HepG2 (cell line): ENCODE results near the gene ADRM1. TPM values are rescaled to one million over a fixed set of nuclear protein-coding genes. Genes with fewer than 3 reads are reported as not detected.

ENCODE experiments used
- MAFG ChIP-seq: sonication (generic); formaldehyde crosslinking; IDR thresholded peaks from 2 replicates; pipeline ENCODE4 v1.5.1; 2020; ENCODE audit warnings: mild to moderate bottlenecking, missing genetic modification reagents
- PHF8 ChIP-seq: sonication (generic); formaldehyde crosslinking; IDR thresholded peaks from 2 replicates; pipeline ENCODE4 v1.5.0; 2020; ENCODE audit warnings: missing genetic modification reagents
- SIN3A ChIP-seq: IDR thresholded peaks from 2 replicates; pipeline ENCODE4 v1.6.1; 2011; ENCODE audit warnings: low read depth, mild to moderate bottlenecking, control low read depth, low read length, borderline replicate concordance
- SRY ChIP-seq: sonication (generic); formaldehyde crosslinking; IDR thresholded peaks from 2 replicates; pipeline ENCODE4 v1.8.0; 2022; ENCODE audit warnings: mild to moderate bottlenecking, missing genetic modification reagents
- TBX2 ChIP-seq: sonication (generic); formaldehyde crosslinking; IDR thresholded peaks from 2 replicates; pipeline ENCODE4 v1.5.0; 2020; ENCODE audit warnings: missing genetic modification reagents, mild to moderate bottlenecking, borderline replicate concordance
- ZFAT ChIP-seq: sonication (generic); formaldehyde crosslinking; conservative IDR thresholded peaks from 2 replicates; pipeline ENCODE4 v1.8.1; 2023; ENCODE audit warnings: missing genetic modification reagents, inconsistent platforms
- ZNF772 ChIP-seq: sonication (generic); formaldehyde crosslinking; IDR thresholded peaks from 2 replicates; pipeline ENCODE4 v1.5.0; 2020; ENCODE audit warnings: mild to moderate bottlenecking, missing genetic modification reagents
- polyA plus RNA-seq, 8 experiments: library from polyadenylated mRNA; depleted of rRNA in 3 of 8; stranded (reverse) in 7 of 8; unstranded in 1 of 8; fragments of >200 nt; fragmentation: Illumina TruSeq in 4 of 8; extraction: Trizol in 4 of 8; gene quantifications; 2 replicates each; pipeline versions ENCODE4 v1.2.1 to v1.2.3, GENCODE V29; 2011 to 2016; ENCODE audit warnings: low read depth in 4 of 8, missing spikeins in 1 of 8, mixed read lengths in 1 of 8; ENCODE audit not compliant: insufficient read depth in 1 of 8
- total RNA-seq, 5 experiments: library from RNA; depleted of rRNA; stranded (reverse); fragments of >200 nt; fragmentation: Illumina TruSeq; extraction: Trizol; gene quantifications; 2 replicates each; pipeline ENCODE4 v1.2.3, GENCODE V29; 2016; ENCODE audit warnings: low read depth in 1 of 5
- TF ChIP-seq, protein P1 (sequence below): sonication (generic); formaldehyde crosslinking; conservative IDR thresholded peaks from 2 replicates; pipeline ENCODE4 v1.8.0; 2022; ENCODE audit warnings: low read depth, missing genetic modification reagents
- TF ChIP-seq, protein P2 (sequence below): sonication (generic); IDR thresholded peaks from 2 replicates; pipeline ENCODE4 v1.6.1; 2016; ENCODE audit warnings: low read depth, borderline replicate concordance
- TF ChIP-seq, protein P3 (sequence below): IDR thresholded peaks from 2 replicates; pipeline ENCODE4 v1.4.0; 2020; ENCODE audit warnings: mild to moderate bottlenecking, missing genetic modification reagents
- TF ChIP-seq, protein P4 (sequence below): sonication (generic); formaldehyde crosslinking; IDR thresholded peaks from 2 replicates; pipeline ENCODE4 v1.9.0; 2021; ENCODE audit warnings: missing genetic modification reagents, mild to moderate bottlenecking, borderline replicate concordance
- TF ChIP-seq, protein P5 (sequence below), 2 experiments: sonication (generic) in 1 of 2; formaldehyde crosslinking in 1 of 2; IDR thresholded peaks; 2 replicates each; pipeline versions ENCODE4 v1.6.1 to v1.9.0; 2014 to 2022; ENCODE audit warnings: antibody characterized with exemption in 1 of 2, borderline replicate concordance in 1 of 2, inconsistent platforms in 1 of 2, low read depth in 1 of 2, missing genetic modification reagents in 1 of 2

Gene ADRM1
- total and polyA plus RNA-seq, 2 of the 13 experiments (the other 11 are each of a cell fraction or from before 2014, with no cell fraction given) = 92.9 to 154 TPM

DNA sequence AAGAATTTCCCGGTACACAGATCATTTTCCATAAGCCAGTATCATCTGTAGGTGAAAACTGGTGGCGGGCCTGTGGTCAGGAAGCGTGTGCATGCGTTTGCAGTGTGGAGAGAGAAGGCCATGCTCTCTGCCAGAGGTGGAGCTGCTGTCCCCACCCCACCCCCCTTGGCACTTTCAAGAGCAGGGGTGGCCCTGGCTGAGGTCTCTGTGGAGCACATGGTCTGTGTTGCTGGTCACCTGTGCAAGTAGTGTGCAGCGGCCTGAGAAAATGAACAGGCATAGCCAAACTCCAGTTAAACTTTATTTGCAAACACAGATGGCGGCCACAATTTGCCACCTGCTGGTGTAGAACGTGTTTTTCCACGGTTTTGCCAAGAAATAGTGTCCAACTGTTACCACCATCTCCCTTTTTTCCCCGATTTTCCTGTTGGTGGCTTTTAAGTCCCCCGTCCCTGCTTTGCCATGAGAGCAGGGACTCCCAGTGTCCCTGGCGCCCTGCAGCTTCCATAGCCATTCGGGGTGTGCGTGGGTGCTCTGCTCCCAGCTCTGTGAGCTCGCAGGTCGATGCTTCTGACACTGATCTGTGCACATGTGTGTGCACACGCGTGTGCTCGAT is 2.5 kb downstream of the ADRM1 start (continued):
- TF ChIP-seq, protein P1, sequence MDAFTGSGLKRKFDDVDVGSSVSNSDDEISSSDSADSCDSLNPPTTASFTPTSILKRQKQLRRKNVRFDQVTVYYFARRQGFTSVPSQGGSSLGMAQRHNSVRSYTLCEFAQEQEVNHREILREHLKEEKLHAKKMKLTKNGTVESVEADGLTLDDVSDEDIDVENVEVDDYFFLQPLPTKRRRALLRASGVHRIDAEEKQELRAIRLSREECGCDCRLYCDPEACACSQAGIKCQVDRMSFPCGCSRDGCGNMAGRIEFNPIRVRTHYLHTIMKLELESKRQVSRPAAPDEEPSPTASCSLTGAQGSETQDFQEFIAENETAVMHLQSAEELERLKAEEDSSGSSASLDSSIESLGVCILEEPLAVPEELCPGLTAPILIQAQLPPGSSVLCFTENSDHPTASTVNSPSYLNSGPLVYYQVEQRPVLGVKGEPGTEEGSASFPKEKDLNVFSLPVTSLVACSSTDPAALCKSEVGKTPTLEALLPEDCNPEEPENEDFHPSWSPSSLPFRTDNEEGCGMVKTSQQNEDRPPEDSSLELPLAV (CRISPR knock-in tag) = no peak
- TF ChIP-seq SIN3A (peak; percentile 56; the same call in 1 of the 2 replicates), TBX2 (CRISPR knock-in tag) (peak; percentile 25; the same call in 1 of the 2 replicates), ZFAT (CRISPR knock-in tag) (no peak), PHF8 (CRISPR knock-in tag) (peak; percentile 30; the same call in 1 of the 2 replicates), SRY (CRISPR knock-in tag) (no peak), ZNF772 (CRISPR knock-in tag) (no peak), MAFG (0 out of 2 replicates have a peak, but pooled peaks have one; percentile 16)
- TF ChIP-seq, protein P2, sequence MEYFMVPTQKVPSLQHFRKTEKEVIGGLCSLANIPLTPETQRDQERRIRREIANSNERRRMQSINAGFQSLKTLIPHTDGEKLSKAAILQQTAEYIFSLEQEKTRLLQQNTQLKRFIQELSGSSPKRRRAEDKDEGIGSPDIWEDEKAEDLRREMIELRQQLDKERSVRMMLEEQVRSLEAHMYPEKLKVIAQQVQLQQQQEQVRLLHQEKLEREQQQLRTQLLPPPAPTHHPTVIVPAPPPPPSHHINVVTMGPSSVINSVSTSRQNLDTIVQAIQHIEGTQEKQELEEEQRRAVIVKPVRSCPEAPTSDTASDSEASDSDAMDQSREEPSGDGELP = peak; percentile 37; the same call in 1 of the 2 replicates
- TF ChIP-seq, protein P3, sequence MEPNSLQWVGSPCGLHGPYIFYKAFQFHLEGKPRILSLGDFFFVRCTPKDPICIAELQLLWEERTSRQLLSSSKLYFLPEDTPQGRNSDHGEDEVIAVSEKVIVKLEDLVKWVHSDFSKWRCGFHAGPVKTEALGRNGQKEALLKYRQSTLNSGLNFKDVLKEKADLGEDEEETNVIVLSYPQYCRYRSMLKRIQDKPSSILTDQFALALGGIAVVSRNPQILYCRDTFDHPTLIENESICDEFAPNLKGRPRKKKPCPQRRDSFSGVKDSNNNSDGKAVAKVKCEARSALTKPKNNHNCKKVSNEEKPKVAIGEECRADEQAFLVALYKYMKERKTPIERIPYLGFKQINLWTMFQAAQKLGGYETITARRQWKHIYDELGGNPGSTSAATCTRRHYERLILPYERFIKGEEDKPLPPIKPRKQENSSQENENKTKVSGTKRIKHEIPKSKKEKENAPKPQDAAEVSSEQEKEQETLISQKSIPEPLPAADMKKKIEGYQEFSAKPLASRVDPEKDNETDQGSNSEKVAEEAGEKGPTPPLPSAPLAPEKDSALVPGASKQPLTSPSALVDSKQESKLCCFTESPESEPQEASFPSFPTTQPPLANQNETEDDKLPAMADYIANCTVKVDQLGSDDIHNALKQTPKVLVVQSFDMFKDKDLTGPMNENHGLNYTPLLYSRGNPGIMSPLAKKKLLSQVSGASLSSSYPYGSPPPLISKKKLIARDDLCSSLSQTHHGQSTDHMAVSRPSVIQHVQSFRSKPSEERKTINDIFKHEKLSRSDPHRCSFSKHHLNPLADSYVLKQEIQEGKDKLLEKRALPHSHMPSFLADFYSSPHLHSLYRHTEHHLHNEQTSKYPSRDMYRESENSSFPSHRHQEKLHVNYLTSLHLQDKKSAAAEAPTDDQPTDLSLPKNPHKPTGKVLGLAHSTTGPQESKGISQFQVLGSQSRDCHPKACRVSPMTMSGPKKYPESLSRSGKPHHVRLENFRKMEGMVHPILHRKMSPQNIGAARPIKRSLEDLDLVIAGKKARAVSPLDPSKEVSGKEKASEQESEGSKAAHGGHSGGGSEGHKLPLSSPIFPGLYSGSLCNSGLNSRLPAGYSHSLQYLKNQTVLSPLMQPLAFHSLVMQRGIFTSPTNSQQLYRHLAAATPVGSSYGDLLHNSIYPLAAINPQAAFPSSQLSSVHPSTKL (CRISPR knock-in tag) = peak; percentile 25; the same call in 1 of the 2 replicates
- TF ChIP-seq, protein P4, sequence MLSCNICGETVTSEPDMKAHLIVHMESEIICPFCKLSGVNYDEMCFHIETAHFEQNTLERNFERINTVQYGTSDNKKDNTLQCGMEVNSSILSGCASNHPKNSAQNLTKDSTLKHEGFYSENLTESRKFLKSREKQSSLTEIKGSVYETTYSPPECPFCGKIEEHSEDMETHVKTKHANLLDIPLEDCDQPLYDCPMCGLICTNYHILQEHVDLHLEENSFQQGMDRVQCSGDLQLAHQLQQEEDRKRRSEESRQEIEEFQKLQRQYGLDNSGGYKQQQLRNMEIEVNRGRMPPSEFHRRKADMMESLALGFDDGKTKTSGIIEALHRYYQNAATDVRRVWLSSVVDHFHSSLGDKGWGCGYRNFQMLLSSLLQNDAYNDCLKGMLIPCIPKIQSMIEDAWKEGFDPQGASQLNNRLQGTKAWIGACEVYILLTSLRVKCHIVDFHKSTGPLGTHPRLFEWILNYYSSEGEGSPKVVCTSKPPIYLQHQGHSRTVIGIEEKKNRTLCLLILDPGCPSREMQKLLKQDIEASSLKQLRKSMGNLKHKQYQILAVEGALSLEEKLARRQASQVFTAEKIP (CRISPR knock-in tag) = no peak
- TF ChIP-seq, protein P5, sequence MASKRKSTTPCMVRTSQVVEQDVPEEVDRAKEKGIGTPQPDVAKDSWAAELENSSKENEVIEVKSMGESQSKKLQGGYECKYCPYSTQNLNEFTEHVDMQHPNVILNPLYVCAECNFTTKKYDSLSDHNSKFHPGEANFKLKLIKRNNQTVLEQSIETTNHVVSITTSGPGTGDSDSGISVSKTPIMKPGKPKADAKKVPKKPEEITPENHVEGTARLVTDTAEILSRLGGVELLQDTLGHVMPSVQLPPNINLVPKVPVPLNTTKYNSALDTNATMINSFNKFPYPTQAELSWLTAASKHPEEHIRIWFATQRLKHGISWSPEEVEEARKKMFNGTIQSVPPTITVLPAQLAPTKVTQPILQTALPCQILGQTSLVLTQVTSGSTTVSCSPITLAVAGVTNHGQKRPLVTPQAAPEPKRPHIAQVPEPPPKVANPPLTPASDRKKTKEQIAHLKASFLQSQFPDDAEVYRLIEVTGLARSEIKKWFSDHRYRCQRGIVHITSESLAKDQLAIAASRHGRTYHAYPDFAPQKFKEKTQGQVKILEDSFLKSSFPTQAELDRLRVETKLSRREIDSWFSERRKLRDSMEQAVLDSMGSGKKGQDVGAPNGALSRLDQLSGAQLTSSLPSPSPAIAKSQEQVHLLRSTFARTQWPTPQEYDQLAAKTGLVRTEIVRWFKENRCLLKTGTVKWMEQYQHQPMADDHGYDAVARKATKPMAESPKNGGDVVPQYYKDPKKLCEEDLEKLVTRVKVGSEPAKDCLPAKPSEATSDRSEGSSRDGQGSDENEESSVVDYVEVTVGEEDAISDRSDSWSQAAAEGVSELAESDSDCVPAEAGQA (IDR thresholded peaks at IDR 0.05; ENCODE audit: low read depth) = no peak
- TF ChIP-seq, protein P5 (CRISPR knock-in tag; IDR thresholded peaks at IDR 0.05; ENCODE audit: borderline replicate concordance) = no peak
